Mucosa of descending colon (tissue), 3 donors: Measurements from ENCODE around the gene UGT1A9. TPM values are rescaled to one million over a fixed set of nuclear protein-coding genes. Genes with fewer than 3 reads are reported as not detected.

Experiments
- ATAC-seq: fragments of 200-7000 bp; cut with Tn5 transposase; one replicate; pipeline ENCODE4 v1.9.1; 2020; ENCODE audit warnings: mild to moderate bottlenecking, moderate library complexity
- DNase-seq, 3 donors: peaks; one replicate each; pipeline ENCODE4 v3.0.0-alpha.2; 2020
- H3K36me3 ChIP-seq: fragments of 200-600 bp; one replicate; pipeline ENCODE4 v1.8.0; 2021; ENCODE audit warnings: low read depth, mild to moderate bottlenecking
- H3K4me1 ChIP-seq: fragments of 200-600 bp; one replicate; pipeline ENCODE4 v1.8.0; 2021; ENCODE audit warnings: low read depth, mild to moderate bottlenecking
- H3K4me3 ChIP-seq: fragments of 200-600 bp; one replicate; pipeline ENCODE4 v1.8.0; 2021; ENCODE audit warnings: mild to moderate bottlenecking
- H3K9me3 ChIP-seq: fragments of 200-600 bp; one replicate; pipeline ENCODE4 v1.8.0; 2021; ENCODE audit warnings: mild to moderate bottlenecking
- intact Hi-C, 2 donors: fragments of 100-400 bp; cut with DNase I in 1 of 2; cut with micrococcal nuclease in 1 of 2; formaldehyde crosslinking; loops; one replicate each; pipeline versions ENCODE4 v1.11.0 to v1.11.1; 2022; cut with DNase I, micrococcal nuclease
- total RNA-seq, 3 donors: library from RNA; stranded (reverse); fragmentation: NEBNext Ultra II Directional in 2 of 3; extraction: Animal tissue kit (Norgen Biotek cat#: 25700) in 2 of 3; gene quantifications; one replicate each; pipeline versions ENCODE4 v1.2.1 to v1.2.4, GENCODE V29; 2021 to 2023
- TF ChIP-seq, protein P1 (sequence below): fragments of 200-600 bp; IDR thresholded peaks from one replicate; pipeline ENCODE4 v1.8.0; 2022; ENCODE audit warnings: antibody characterized with exemption, mild to moderate bottlenecking
- donor health status: DM: no; HTN: no; CAD: no; lungs with moderate emphysema.
- donor health status: DM: no; HTN: no; CAD: no.
- donor health status: DM: no; HTN: yes; CAD: no.

Gene UGT1A9
- total RNA-seq, 3 donors from 2014 or later: 3.6 to 11.4 (median 4.0) TPM

DNA sequence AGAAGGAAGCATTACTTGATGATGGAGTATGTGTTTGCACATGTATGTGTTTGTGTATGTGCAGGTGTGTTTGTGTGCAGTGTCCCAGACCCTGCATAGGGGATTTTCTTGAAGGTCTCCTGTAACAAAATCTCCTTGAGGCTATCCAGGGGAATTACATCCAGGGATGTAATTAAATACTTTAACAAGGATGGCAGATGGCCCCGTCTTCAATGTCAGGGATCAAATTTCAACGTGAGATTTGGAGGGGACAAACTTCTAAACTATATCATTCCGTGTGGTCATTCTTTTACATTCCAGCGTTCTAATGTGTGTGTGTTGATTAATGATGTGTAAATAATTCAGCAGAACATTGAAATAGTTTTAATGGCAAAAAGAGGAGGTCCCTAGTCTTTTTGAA is 3.3 kb downstream of the UGT1A9 start:
- Histone ChIP-seq H3K36me3 (no peaks in the 10 kb centered on the region), H3K4me3 (no peak overlapping the region), H3K4me1 (no peaks in the 10 kb centered on the region), H3K9me3 (no peaks in the 10 kb centered on the region)
- ATAC-seq (no peak), DNase-seq (no peak)
- TF ChIP-seq, protein P1, sequence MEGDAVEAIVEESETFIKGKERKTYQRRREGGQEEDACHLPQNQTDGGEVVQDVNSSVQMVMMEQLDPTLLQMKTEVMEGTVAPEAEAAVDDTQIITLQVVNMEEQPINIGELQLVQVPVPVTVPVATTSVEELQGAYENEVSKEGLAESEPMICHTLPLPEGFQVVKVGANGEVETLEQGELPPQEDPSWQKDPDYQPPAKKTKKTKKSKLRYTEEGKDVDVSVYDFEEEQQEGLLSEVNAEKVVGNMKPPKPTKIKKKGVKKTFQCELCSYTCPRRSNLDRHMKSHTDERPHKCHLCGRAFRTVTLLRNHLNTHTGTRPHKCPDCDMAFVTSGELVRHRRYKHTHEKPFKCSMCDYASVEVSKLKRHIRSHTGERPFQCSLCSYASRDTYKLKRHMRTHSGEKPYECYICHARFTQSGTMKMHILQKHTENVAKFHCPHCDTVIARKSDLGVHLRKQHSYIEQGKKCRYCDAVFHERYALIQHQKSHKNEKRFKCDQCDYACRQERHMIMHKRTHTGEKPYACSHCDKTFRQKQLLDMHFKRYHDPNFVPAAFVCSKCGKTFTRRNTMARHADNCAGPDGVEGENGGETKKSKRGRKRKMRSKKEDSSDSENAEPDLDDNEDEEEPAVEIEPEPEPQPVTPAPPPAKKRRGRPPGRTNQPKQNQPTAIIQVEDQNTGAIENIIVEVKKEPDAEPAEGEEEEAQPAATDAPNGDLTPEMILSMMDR: no peak
- intact Hi-C loops: no loop called here

DNA sequence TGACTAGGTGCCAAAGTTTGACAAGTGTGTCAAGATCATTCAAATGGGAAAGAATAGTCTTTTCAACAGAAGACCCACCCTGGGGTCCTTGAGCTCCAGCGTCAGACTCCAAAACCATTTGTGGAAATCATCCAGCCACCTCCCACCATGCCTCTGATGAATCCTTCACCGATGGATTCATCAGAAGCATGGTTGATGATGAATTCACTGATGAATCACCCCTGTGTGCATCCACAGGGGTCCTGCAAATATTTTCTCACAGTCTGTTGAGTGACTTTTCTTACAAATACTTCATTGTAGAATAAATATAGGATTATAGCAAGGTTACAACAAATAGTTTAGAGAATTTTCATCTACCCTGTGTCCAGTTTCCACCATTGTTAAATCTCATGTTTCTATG is 4.3 kb downstream of the UGT1A9 start:
- Histone ChIP-seq H3K9me3 (no peaks in the 10 kb centered on the region), H3K4me3 (no peak overlapping the region), H3K36me3 (no peaks in the 10 kb centered on the region), H3K4me1 (no peaks in the 10 kb centered on the region)
- intact Hi-C loops: no loop called here
- TF ChIP-seq, protein P1: no peak
- DNase-seq (no peak), ATAC-seq (no peak)

DNA sequence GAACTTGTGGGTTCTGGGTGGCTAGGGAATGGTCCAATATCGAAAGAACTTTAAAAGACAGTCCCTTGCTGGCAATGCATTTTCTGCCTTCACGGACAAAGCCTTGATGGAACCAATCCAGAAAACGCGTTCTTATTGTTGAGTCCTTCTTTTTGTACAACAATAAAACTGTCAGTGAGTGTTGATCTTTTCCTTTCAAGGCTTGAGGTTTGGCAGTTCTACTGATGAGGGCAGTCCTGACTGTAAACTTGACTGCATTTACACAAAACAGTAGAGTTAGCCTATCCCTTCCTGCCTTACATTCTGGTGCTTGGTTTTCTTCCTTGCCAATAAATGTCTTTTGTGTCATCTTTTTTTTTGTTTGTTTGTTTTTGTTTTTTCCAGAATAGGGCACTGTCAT is 7.5 kb downstream of the UGT1A9 start:
- Histone ChIP-seq H3K4me1 (no peaks in the 10 kb centered on the region), H3K9me3 (no peaks in the 10 kb centered on the region), H3K4me3 (no peak overlapping the region), H3K36me3 (no peaks in the 10 kb centered on the region)
- TF ChIP-seq, protein P1: no peak
- intact Hi-C loops: no loop called here
- DNase-seq (no peak), ATAC-seq (peak; percentile 25)

DNA sequence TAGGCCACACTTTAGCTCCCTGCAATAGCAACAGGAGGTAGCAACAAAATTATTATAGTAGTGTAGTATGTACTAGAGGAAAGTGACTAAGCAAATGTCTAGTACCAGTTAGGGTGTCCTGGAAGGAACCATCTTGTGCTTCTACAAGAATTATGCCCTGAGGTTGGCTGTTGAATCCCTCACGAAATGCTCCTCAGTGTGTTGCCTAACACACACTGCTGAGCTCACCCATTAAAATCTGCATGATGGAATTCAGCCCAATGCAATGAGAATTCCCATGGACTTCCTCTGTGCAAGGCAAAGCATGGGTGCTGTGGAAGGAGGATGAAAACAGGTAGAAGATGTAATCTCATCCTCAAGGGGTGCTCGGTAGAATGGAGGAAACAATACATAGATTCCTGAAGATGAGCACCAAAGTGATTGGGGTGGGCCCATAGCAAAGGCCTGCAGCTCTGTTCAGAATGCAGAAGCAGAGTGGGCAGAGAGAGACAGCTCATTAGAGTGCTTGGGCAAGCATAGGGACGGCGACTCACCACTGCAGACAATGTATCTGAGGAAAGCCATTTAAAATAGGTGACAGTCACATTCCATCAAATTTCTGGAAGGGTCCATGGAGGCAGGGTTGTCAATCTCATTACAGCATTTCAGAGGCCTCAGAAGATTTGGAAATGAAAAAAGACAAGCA is 8.8 kb downstream of the UGT1A9 start:
- intact Hi-C loops: no loop called here
- no peaks in the 10 kb centered on the region for H3K36me3 ChIP-seq
- no peak overlapping the region for H3K4me3 ChIP-seq
- peaks cover 7% of the 10 kb centered on the region for H3K4me1 ChIP-seq
- ATAC-seq: no peak
- H3K9me3 ChIP-seq: no peaks in the 10 kb centered on the region
- TF ChIP-seq, protein P1: no peak
- no peak for DNase-seq

DNA sequence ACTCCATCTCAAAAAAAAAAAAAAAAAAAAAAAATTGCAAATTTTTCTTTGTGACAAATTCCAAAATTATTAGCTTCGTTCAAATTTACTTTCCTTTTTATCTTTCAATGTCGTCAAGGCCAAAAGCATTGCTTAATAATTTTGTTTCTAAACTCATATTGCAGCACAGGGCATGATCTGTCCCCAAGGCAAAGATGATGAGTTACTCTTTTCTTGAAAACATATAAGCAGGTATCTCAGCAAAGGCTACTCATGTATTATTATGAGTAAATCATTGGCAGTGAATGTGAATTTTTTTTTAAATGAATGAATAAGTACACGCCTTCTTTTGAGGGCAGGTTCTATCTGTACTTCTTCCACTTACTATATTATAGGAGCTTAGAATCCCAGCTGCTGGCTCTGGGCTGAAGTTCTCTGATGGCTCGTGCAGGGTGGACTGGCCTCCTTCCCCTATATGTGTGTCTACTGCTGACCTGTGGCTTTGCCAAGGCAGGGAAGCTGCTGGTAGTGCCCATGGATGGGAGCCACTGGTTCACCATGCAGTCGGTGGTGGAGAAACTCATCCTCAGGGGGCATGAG is 9.9 kb downstream of the UGT1A9 start, which contains the start of gene UGT1A7:
TSS of gene UGT1A7 (plus strand) at position 381 of the 579 bp plus-strand sequence. CDS start at position 418, 37 bp downstream.
- no peak within 1 kb of the TSS for H3K4me3 ChIP-seq
- H3K4me1 ChIP-seq: peaks cover 9% of the 10 kb centered on the region
- H3K9me3 ChIP-seq: no peaks in the 10 kb centered on the region
- TF ChIP-seq, protein P1: no peak
- intact Hi-C loops: no loop called here
- H3K36me3 ChIP-seq: no peaks in the 10 kb centered on the region
- ATAC-seq (no peak), DNase-seq (no peak)
